Measurements from ENCODE around the gene CHID1. TPM values are rescaled to one million over a fixed set of nuclear protein-coding genes. Genes with fewer than 3 reads are reported as not detected.

CHID1 gene
- total RNA-seq, 4 donors from 2014 or later, result 36.0 to 55.3 (median 46.4) TPM

GRCh38 chr11:886568-886967 lies 24.0 kb downstream of the CHID1 start:
- Histone ChIP-seq H3K4me1 (no peaks in the 10 kb centered on the region), H3K27ac (no peak overlapping the region), H3K9me3 (no peaks in the 10 kb centered on the region), H3K27me3 (no peaks in the 10 kb centered on the region), H3K36me3 (peaks cover 0 to 83% of the 10 kb centered on the region in 2 donors), H3K4me3 (no peak overlapping the region)
- 90 to 100% methylated on average over 5 to 10 of the region's 17 CpGs for WGBS, 2 donors (ENCODE audit: low coverage in 1 of 2)
- TF ChIP-seq CTCF (IDR thresholded peaks at IDR 0.05) (no peak), POLR2AphosphoS5 (IDR thresholded peaks at IDR 0.05) (no peak), EP300 (IDR thresholded peaks at IDR 0.05) (no peak), POLR2A (IDR thresholded peaks at IDR 0.05) (no peak)
- no peak for ATAC-seq

- H3K36me3 ChIP-seq, result peaks cover 0 to 84% of the 10 kb centered on the region in 2 donors
- no peaks in the 10 kb centered on the region for H3K27me3 ChIP-seq
- H3K4me1 ChIP-seq, result no peaks in the 10 kb centered on the region
- TF ChIP-seq CTCF (IDR thresholded peaks at IDR 0.05), result no peak
- TF ChIP-seq POLR2A (IDR thresholded peaks at IDR 0.05), result no peak
- TF ChIP-seq EP300 (IDR thresholded peaks at IDR 0.05), result no peak
- TF ChIP-seq POLR2AphosphoS5 (IDR thresholded peaks at IDR 0.05), result no peak
- no peak overlapping the region for H3K4me3 ChIP-seq
- ATAC-seq, result no peak
- no CpG with 5 or more reads among the region's 16 CpGs for WGBS, 2 donors (ENCODE audit: low coverage in 1 of 2)
- H3K27ac ChIP-seq, result no peak overlapping the region
- H3K9me3 ChIP-seq, result no peaks in the 10 kb centered on the region
Observed at GRCh38 chr11:884578-885070, 26.0 kb downstream of the CHID1 start.

- H3K4me1 ChIP-seq, result no peaks in the 10 kb centered on the region
- WGBS, 2 donors (ENCODE audit: low coverage in 1 of 2), result no CpG with 5 or more reads among the region's 10 CpGs
- H3K27ac ChIP-seq, result no peak overlapping the region
- H3K36me3 ChIP-seq, result peaks cover 0 to 89% of the 10 kb centered on the region in 2 donors
- H3K9me3 ChIP-seq, result no peaks in the 10 kb centered on the region
- H3K27me3 ChIP-seq, result no peaks in the 10 kb centered on the region
- no peak overlapping the region for H3K4me3 ChIP-seq
- TF ChIP-seq CTCF (IDR thresholded peaks at IDR 0.05), result no peak
- no peak for TF ChIP-seq POLR2A (IDR thresholded peaks at IDR 0.05)
- no peak for TF ChIP-seq EP300 (IDR thresholded peaks at IDR 0.05)
- TF ChIP-seq POLR2AphosphoS5 (IDR thresholded peaks at IDR 0.05), result no peak
- no peak for ATAC-seq
Observed at GRCh38 chr11:883527-883926, 27.1 kb downstream of the CHID1 start.

GRCh38 chr11:882596-882995 lies 28.0 kb downstream of the CHID1 start:
- 89 to 94% methylated on average over 5 to 7 of the region's 14 CpGs for WGBS, 2 donors (ENCODE audit: low coverage in 1 of 2)
- TF ChIP-seq POLR2A (IDR thresholded peaks at IDR 0.05), result no peak
- no peak for TF ChIP-seq CTCF (IDR thresholded peaks at IDR 0.05)
- no peak for TF ChIP-seq EP300 (IDR thresholded peaks at IDR 0.05)
- TF ChIP-seq POLR2AphosphoS5 (IDR thresholded peaks at IDR 0.05), result no peak

GRCh38 chr11:880447-880846 lies 30.2 kb downstream of the CHID1 start:
- ATAC-seq, result no peak
- H3K36me3 ChIP-seq, result peaks cover 0 to 79% of the 10 kb centered on the region in 2 donors
- H3K4me3 ChIP-seq, result no peak overlapping the region
- H3K4me1 ChIP-seq, result no peaks in the 10 kb centered on the region
- no peaks in the 10 kb centered on the region for H3K27me3 ChIP-seq
- 80 to 96% methylated on average over 1 to 5 of the region's 14 CpGs for WGBS, 2 donors (ENCODE audit: low coverage in 1 of 2)
- H3K27ac ChIP-seq, result no peak overlapping the region
- TF ChIP-seq POLR2AphosphoS5 (IDR thresholded peaks at IDR 0.05), result no peak
- TF ChIP-seq EP300 (IDR thresholded peaks at IDR 0.05), result no peak
- TF ChIP-seq CTCF (IDR thresholded peaks at IDR 0.05), result no peak
- no peaks in the 10 kb centered on the region for H3K9me3 ChIP-seq

More at GRCh38 chr11:882596-882995, 28.0 kb downstream of the CHID1 start:
- no peak overlapping the region for H3K4me3 ChIP-seq
- no peak overlapping the region for H3K27ac ChIP-seq
- no peak for ATAC-seq
- H3K27me3 ChIP-seq, result no peaks in the 10 kb centered on the region
- no peaks in the 10 kb centered on the region for H3K4me1 ChIP-seq
- peaks cover 0 to 91% of the 10 kb centered on the region in 2 donors for H3K36me3 ChIP-seq
- H3K9me3 ChIP-seq, result no peaks in the 10 kb centered on the region
